ENCODE results near the gene P2RX4. TPM values are rescaled to one million over a fixed set of nuclear protein-coding genes. Genes with fewer than 3 reads are reported as not detected.
"Not testable (repeated sequence)": the region's sequence is repeated elsewhere in the genome, so short reads cannot be mapped to it uniquely, and the experiment has no call there.

P2RX4 gene
- total and polyA plus RNA-seq, 12 donors, result 3.7 to 12.6 (median 5.5) TPM

DNA sequence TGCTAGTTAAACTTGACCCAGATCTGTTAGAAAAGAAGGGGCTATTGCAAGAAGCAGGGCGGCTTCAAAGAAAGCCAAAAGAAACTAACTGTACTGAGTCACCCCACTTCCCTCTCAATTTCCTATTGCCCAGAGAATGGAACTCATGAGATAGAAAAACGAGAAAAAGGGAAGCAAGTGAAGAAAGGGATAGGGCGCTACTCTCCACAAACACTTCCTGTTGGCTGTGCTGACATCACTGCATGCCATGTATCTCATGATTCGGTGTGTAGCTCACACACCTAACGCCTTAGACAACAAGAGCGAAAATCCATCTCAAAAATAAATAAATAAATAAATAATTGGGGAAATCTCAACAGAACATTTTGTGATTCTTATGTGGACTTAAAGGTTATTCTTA is 13.0 kb upstream of the P2RX4 start:
- DNase-seq (no peak), ATAC-seq (peak in 7 of 8 donors; percentile 37 to 79 (median 64))
- Histone ChIP-seq H3K4me3 (no peak overlapping the region), H3K27me3 (no peaks in the 10 kb centered on the region), H3K9me3 (no peaks in the 10 kb centered on the region), H3K27ac (peak overlapping the region in 1 of 10 donors; percentile 69), H3K36me3 (no peaks in the 10 kb centered on the region), H3K4me1 (peaks cover 0 to 15% (median 0%) of the 10 kb centered on the region in 9 donors)
- WGBS, 2 donors, result 63 to 71% methylated on average over 6 of the region's 6 CpGs
- TF ChIP-seq CTCF (IDR thresholded peaks at IDR 0.05), result no peak
- intact Hi-C loops (cut with DNase I), result loop anchor here in 1 of 10 donors (10.0 kb wide), 1 partner anchor 72 kb away; no protein-coding TSS in a partner anchor

DNA sequence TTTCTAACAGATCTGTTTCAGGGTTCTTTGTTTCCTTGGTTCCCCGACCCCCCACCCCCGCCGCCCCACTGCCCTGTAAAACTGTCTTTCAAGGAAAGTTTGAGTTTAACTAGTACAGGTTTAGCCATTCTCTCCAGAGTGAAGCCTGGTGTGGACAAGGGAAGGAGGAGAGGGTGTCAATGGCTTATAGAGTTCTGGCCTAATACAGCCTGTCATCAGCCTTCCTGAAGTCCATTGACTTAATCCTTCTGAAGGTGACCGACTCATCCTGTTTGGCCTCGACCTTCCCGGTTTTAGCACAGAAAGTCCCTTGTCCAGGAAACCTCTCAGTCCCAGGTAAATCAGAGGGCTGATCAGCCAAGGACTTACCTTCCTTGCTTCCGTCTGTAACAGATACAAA is 11.0 kb upstream of the P2RX4 start:
- intact Hi-C loops (cut with DNase I), result loop anchor here in 1 of 10 donors (10.0 kb wide), 1 partner anchor 74 kb away; no protein-coding TSS in a partner anchor
- TF ChIP-seq CTCF (IDR thresholded peaks at IDR 0.05), result no peak
- Histone ChIP-seq H3K36me3 (no peaks in the 10 kb centered on the region), H3K27ac (no peak overlapping the region), H3K4me1 (peaks cover 0 to 20% (median 0%) of the 10 kb centered on the region in 9 donors), H3K4me3 (no peak overlapping the region), H3K27me3 (no peaks in the 10 kb centered on the region), H3K9me3 (no peaks in the 10 kb centered on the region)
- WGBS, 2 donors, result 58 to 78% methylated on average over 7 of the region's 7 CpGs
- no peak for ATAC-seq
- no peak for DNase-seq

- H3K27me3 ChIP-seq, ATAC-seq: not testable (repeated sequence)
Measured at GRCh38 chr12:121201140-121201539, 8.8 kb upstream of the P2RX4 start.

DNA sequence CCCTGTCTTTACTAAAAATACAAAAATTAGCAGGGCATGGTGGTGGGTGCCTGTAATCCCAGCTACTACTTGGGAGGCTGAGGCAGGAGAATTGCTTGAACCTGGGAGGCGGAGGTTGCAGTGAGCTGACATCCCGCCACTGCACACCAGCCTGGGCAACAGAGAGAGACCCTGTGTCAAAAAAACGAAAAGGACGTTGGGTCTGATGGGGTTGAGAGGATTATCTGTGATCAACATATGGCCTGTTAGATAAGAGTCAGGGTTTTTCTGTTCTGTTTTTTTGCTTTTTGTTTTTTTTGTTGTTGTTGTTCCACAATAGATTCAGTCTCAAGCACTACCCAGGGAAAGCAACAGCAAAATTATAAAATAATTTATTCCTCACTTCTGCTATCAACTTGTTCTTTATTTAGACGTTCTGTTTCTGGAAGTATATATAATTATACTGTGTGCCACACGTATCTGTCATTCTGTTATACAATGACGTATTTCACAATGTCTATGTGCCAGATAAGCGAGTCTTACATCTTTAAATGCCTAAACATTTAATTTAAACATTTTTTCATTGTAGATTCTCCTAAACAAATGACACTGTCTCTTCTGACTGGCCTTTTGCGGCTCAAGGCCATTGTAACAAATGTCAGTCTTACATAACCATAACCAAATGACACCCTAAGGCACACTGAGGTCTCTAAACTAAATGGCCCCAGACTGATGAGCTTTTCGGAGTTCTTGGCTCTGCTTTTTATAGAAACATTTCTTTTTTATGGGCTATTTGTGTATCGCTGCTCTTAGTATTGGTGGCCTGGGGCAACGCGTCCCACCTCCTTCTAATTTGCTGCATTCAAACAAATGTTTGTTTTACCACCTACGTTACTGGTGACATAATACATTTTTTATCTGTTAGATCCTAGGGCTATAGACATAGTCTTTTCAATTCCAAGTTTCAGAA is 7.2 kb upstream of the P2RX4 start:
- Histone ChIP-seq H3K36me3 (no peaks in the 10 kb centered on the region), H3K27ac (peak overlapping the region in 1 of 10 donors; percentile 36), H3K27me3 (no peaks in the 10 kb centered on the region), H3K4me1 (peaks cover 0 to 20% (median 0%) of the 10 kb centered on the region in 9 donors), H3K4me3 (no peak overlapping the region), H3K9me3 (no peaks in the 10 kb centered on the region)
- no peak for TF ChIP-seq CTCF (IDR thresholded peaks at IDR 0.05)
- no peak for DNase-seq
- intact Hi-C loops (cut with DNase I), result loop anchor here in 2 of 10 donors (10.0 kb wide), 1 partner anchor 68 kb away; the partner anchor contains the start of gene P2RX7 (in 2 of the 2)
- ATAC-seq, result peak in 3 of 8 donors; percentile 45 to 62 (median 60)
- 58% methylated on average over 14 of the region's 14 CpGs for WGBS, 2 donors

More at GRCh38 chr12:121201140-121201539, 8.8 kb upstream of the P2RX4 start:
- H3K27ac ChIP-seq, H3K36me3 ChIP-seq, H3K9me3 ChIP-seq, H3K4me3 ChIP-seq, DNase-seq: not testable (repeated sequence)
- intact Hi-C loops (cut with DNase I), result loop anchor here in 2 of 10 donors (10.0 kb wide), 1 partner anchor 66 kb away; the partner anchor contains the start of gene P2RX7 (in 2 of the 2)
- WGBS, 2 donors, result 89 to 95% methylated on average over 6 of the region's 6 CpGs
- H3K4me1 ChIP-seq, result peaks cover 0 to 33% (median 0%) of the 10 kb centered on the region in 9 donors
